Erythroblast (primary cell): ENCODE results near the gene IFNG-AS1.

Experiments
- GATA1 ChIP-seq: IDR thresholded peaks from 2 replicates; pipeline ENCODE4 v1.6.1; 2011; ENCODE audit warnings: low read depth, mild to moderate bottlenecking, control low read depth, low read length, moderate library complexity
- POLR2A ChIP-seq: IDR thresholded peaks from 2 replicates; pipeline ENCODE4 v1.6.1; 2011; ENCODE audit warnings: mild to moderate bottlenecking, low read length

- TF ChIP-seq POLR2A (no peak), GATA1 (no peak)
Measured at GRCh38 chr12:68007033-68007432, 17.8 kb downstream of the IFNG-AS1 start.
